ENCODE results near the gene RNF223. TPM values are rescaled to one million over a fixed set of nuclear protein-coding genes. Genes with fewer than 3 reads are reported as not detected.
"Not testable (repeated sequence)": the region's sequence is repeated elsewhere in the genome, so short reads cannot be mapped to it uniquely, and the experiment has no call there.

Gene RNF223
- total RNA-seq, 1 donor from 2014 or later = not detected

DNA sequence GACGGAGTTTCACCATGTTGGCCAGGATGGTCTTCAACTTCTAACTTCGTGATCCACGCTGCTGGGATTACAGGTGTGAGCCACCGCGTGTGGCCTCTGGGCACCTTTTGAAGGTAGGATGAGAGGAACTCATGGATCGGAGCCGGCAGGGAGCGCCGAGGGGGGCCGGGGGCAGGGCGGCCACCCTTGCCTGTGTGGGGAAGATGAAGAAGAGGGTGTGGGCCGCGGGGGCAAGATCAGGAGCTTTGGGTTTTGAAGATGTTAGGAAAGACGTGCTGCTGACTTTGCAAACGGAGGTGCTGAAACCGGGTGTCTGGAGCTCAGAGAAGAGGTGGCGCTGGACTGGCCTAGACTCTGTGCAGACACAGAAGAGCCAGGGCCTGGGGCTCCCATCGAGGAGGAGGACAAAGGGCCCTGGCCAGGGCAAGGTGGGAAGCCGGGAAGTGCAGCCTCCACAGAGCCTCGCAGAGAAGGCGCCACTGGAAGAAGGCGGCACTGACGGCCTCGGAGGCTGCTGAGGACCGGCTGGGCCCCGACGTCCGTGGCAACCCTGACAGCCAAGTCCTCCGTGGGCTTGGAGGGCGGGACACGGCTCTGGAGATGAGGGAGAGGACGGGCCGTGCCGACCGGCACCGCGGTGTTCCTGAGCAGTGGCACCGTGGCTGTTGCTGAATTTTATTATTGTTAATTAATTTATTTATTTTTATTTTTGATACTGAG lies 13.7 kb downstream of the RNF223 start:
- no peak overlapping the region for H3K27ac Mint-ChIP-seq (ENCODE audit: unreplicated experiment)
- H3K4me1 Mint-ChIP-seq (ENCODE audit: low read depth, unreplicated experiment) = no peaks in the 10 kb centered on the region
- no peak for DNase-seq
- peaks cover 11% of the 10 kb centered on the region for H3K9me3 Mint-ChIP-seq (ENCODE audit: unreplicated experiment)
- no peaks in the 10 kb centered on the region for H3K36me3 Mint-ChIP-seq (ENCODE audit: unreplicated experiment)
- peaks cover 11% of the 10 kb centered on the region for H3K27me3 Mint-ChIP-seq (ENCODE audit: unreplicated experiment)
- peak overlapping the region; percentile 82 for H3K4me3 Mint-ChIP-seq (ENCODE audit: unreplicated experiment)
- TF ChIP-seq, protein P1, sequence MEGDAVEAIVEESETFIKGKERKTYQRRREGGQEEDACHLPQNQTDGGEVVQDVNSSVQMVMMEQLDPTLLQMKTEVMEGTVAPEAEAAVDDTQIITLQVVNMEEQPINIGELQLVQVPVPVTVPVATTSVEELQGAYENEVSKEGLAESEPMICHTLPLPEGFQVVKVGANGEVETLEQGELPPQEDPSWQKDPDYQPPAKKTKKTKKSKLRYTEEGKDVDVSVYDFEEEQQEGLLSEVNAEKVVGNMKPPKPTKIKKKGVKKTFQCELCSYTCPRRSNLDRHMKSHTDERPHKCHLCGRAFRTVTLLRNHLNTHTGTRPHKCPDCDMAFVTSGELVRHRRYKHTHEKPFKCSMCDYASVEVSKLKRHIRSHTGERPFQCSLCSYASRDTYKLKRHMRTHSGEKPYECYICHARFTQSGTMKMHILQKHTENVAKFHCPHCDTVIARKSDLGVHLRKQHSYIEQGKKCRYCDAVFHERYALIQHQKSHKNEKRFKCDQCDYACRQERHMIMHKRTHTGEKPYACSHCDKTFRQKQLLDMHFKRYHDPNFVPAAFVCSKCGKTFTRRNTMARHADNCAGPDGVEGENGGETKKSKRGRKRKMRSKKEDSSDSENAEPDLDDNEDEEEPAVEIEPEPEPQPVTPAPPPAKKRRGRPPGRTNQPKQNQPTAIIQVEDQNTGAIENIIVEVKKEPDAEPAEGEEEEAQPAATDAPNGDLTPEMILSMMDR (IDR thresholded peaks at IDR 0.05; ENCODE audit: partially characterized antibody, unreplicated experiment) = no peak

DNA sequence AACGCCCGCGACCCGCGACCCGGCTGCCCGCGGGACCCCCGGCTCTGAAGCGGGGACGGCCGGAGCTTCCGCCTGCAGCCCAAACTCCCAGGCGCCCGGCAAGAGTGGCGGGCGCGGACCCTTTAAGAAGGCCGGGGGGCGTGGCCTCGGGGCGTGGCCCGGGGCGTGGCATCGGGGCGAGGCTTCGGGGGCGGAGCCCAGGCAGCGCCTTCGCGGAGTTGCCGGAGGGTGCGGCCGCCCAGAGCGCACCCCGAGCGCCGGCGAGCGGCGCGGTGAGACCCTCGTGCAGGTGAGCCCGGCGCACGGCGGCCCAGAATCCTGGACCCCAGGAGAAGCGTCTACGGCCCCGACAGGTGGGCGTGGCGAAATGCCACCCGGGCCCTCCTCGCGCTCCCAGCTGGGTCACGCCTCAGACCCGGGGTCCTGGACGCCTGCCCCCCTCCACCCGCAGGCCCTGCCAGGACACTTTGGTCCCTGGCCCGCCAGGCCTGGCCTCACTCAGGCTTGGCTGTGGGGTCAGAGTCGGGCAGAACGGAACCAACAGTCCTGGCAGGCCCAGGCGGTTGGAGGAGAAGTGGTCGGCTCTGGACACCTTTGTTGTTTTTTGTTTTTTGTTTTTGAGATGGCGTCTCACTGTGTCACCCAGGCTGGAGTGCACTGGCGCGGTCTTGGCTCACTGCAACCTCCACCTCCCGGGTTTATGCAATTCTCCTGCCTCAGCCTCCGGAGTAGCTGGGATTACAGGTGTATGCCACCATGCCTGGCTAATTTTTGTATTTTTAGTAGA lies 14.4 kb downstream of the RNF223 start:
- peak overlapping the region; percentile 82 for H3K4me3 Mint-ChIP-seq (ENCODE audit: unreplicated experiment)
- peaks cover 8% of the 10 kb centered on the region for H3K9me3 Mint-ChIP-seq (ENCODE audit: unreplicated experiment)
- no peaks in the 10 kb centered on the region for H3K4me1 Mint-ChIP-seq (ENCODE audit: low read depth, unreplicated experiment)
- no peak overlapping the region for H3K27ac Mint-ChIP-seq (ENCODE audit: unreplicated experiment)
- H3K36me3 Mint-ChIP-seq (ENCODE audit: unreplicated experiment) = no peaks in the 10 kb centered on the region
- peaks cover 13% of the 10 kb centered on the region for H3K27me3 Mint-ChIP-seq (ENCODE audit: unreplicated experiment)
- peak; percentile 94 for DNase-seq
- TF ChIP-seq, protein P1 (IDR thresholded peaks at IDR 0.05; ENCODE audit: partially characterized antibody, unreplicated experiment) = no peak

DNA sequence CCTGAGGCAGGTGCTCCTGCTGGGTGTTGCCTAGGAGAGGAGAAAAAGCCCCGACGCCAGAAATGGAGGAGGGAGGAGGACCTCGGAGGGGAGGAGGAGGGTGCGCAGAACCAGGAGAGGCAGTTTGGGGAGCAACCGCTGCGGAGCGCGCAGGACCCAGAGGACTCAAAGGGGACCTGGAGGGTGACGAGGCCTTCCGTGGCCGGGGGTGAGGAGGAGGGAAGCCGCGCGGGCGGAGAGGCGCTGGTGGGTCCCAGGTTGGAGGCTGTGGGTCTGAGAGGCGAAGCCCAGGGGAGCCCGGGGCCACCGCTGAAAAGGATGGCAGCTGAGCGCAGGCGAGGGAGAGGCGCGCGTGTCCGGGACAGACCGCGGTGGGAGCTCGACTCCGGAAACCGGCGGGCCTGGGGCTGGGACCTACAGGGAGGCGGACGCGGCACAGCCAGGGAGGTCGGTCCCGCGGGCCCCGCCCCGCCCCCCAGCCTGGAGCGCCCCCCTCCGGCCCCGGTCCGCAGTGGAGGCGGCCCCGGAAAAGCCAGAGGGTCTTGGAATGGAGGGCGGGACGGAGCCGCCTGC lies 15.1 kb downstream of the RNF223 start:
- H3K27me3 Mint-ChIP-seq (ENCODE audit: unreplicated experiment) = peaks cover 13% of the 10 kb centered on the region
- H3K36me3 Mint-ChIP-seq (ENCODE audit: unreplicated experiment) = no peaks in the 10 kb centered on the region
- peak overlapping the region; percentile 89 for H3K4me3 Mint-ChIP-seq (ENCODE audit: unreplicated experiment)
- peaks cover 8% of the 10 kb centered on the region for H3K9me3 Mint-ChIP-seq (ENCODE audit: unreplicated experiment)
- DNase-seq = no peak
- H3K4me1 Mint-ChIP-seq (ENCODE audit: low read depth, unreplicated experiment) = no peaks in the 10 kb centered on the region
- H3K27ac Mint-ChIP-seq (ENCODE audit: unreplicated experiment) = no peak overlapping the region
- TF ChIP-seq, protein P1 (IDR thresholded peaks at IDR 0.05; ENCODE audit: partially characterized antibody, unreplicated experiment) = peak; percentile 77

DNA sequence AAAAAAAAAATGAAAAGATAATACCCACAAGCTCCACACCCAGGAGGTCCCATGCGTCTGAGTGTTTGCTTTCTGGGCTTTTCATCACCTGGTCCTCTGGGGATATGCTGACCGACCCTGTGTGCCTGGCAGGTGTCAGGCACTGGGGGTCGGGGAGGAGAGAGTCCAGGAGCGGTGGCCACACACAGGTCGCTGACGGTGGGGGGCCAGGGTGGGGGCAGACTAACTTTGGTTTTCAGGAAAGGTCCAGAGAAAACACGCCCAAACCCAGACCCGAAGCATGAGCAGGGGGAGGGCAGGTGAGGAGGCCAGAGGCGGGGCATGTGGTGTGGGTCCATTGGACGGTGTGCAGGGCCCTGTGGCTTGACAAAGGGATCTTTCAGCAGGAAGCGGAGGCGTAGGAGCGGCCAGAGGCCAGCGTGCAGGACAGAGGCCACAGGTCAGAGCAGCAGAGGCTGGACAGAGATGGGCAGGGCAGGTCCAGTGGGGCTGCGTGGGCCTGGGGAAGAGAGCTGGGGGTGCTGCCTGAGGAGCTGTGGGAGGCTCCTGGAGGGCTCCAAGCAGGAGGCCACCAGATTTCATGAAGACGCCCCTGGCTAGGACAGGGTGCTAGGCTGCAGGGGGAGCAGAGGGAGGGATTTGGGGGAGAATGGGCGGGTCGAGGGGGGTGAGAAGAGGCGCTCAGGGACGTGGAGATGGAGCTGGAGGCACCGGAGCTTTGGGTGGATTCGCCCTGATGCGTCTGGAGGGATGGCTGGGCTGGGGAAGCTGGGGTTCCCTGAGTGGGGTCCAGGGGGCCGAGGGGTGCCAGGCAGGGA lies 15.8 kb downstream of the RNF223 start:
- DNase-seq = no peak
- H3K36me3 Mint-ChIP-seq (ENCODE audit: unreplicated experiment) = no peaks in the 10 kb centered on the region
- TF ChIP-seq, protein P1 (IDR thresholded peaks at IDR 0.05; ENCODE audit: partially characterized antibody, unreplicated experiment) = no peak
- peaks cover 13% of the 10 kb centered on the region for H3K27me3 Mint-ChIP-seq (ENCODE audit: unreplicated experiment)
- H3K9me3 Mint-ChIP-seq (ENCODE audit: unreplicated experiment) = peaks cover 8% of the 10 kb centered on the region
- H3K27ac Mint-ChIP-seq (ENCODE audit: unreplicated experiment) = no peak overlapping the region
- no peaks in the 10 kb centered on the region for H3K4me1 Mint-ChIP-seq (ENCODE audit: low read depth, unreplicated experiment)
- H3K4me3 Mint-ChIP-seq (ENCODE audit: unreplicated experiment) = peak overlapping the region; percentile 89

DNA sequence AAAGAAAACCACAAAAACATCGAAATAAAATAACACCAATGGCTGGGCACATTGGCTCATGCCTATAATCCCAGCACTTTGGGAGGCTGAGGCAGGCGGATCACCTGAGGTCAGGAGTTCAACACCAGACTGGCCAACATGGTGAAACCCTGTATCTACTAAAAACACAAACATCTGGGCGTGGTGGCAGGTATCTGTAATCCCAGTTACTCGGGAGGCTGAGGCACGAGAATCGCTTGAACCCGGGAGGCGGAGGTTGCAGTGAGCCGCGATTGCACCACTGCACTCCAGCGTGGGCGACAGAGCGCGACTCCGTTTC lies 16.4 kb downstream of the RNF223 start:
- H3K9me3 Mint-ChIP-seq (ENCODE audit: unreplicated experiment); H3K4me3 Mint-ChIP-seq (ENCODE audit: unreplicated experiment); H3K4me1 Mint-ChIP-seq (ENCODE audit: low read depth, unreplicated experiment); H3K36me3 Mint-ChIP-seq (ENCODE audit: unreplicated experiment); DNase-seq; H3K27ac Mint-ChIP-seq (ENCODE audit: unreplicated experiment): not testable (repeated sequence)
- peaks cover 13% of the 10 kb centered on the region for H3K27me3 Mint-ChIP-seq (ENCODE audit: unreplicated experiment)
